B cell (primary cell): ENCODE data around the gene ZSWIM6.

Experiments
- CTCF ChIP-seq: fragments of 200-600 bp; IDR thresholded peaks from one replicate; pipeline ENCODE4 v1.8.0; 2022; ENCODE audit warnings: antibody characterized with exemption, mild to moderate bottlenecking
- EZH2 ChIP-seq: IDR thresholded peaks from 2 replicates; pipeline ENCODE4 v1.6.1; 2012; ENCODE audit warnings: borderline replicate concordance, low read depth, mild to moderate bottlenecking, moderate library complexity, low read length; ENCODE audit not compliant: insufficient read depth, poor library complexity, severe bottlenecking

GRCh38 chr5:61582205-61582820 lies 250.3 kb downstream of the ZSWIM6 start:
- no peak for TF ChIP-seq CTCF
- no peak for TF ChIP-seq EZH2
